HG02763 (cell line): ENCODE results near the gene HIGD1C.

Source experiments
- ATAC-seq: cut with Tn5 transposase; IDR thresholded peaks from one replicate; pipeline ENCODE4 v1.9.1; 2021; ENCODE audit warnings: mild to moderate bottlenecking, moderate library complexity; ENCODE audit not compliant: unreplicated experiment

The HIGD1C gene

DNA sequence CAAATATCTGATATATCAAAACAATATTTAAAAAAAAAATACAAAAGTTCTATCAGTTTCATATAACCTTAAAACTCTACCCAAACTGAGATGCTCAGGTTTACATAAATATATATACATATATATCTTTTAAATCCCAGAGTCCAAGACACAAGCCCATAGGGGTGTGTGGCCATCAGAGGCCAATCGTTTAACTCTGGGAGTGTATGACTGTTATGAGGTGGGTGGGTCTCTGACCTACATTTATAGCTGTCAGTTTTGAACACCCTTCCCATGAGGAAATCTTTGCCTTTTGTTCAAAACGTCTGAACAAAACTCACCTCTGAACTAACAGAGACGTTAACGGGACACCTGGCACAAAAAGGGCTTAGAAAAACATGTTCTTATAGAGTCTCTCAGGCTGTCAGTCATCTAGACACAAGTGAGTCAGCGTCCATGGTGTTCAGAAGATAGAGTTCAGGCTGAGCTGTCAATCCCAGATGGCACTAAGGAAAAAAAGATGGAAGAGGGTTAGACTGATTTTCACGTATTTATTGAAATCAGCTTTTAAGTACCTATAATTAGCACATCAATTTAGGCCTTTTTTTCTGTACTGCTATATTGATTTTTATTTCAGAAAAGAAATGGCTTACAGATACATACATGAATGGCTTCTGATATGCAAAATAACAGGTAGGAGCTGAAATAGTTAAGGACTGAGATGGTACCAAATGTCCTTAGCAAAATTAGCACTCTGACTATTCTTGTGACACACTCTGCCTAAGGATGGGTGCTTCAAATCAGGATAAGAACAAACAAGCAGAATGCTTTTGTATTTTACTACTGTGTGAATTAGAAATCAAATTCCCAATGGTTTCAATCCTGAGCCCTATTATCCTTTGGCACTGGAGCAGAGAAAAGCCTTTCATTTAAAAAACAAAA, 29.2 kb downstream of the HIGD1C start:
- no peak for ATAC-seq

GRCh38 chr12:50984586-50985298, 32.4 kb downstream of the HIGD1C start:
- ATAC-seq, result no peak

- ATAC-seq, result no peak
These were observed 33.0 kb downstream of the HIGD1C start for GRCh38 chr12:50985322-50985721.

- ATAC-seq, result no peak
These were observed 34.8 kb downstream of the HIGD1C start for GRCh38 chr12:50986966-50987737.

DNA sequence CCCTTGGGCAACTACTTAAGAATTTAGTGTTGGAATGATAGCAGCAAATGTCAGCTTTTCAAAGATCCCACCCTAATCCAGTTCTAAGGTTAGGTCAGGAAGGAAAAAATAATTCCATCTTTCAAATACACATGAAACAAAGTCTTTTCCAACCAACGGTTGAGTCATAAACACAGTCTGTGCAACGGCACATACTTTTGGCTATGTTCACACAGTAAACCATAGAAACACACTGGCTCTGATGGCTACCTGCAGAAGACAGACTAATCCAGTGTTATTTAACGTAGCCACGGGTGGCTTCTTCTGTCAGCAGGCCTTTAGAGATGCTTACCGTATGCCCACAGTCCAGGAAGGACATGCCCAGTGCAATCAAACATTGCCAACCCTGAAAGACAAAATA, 35.7 kb downstream of the HIGD1C start:
- ATAC-seq, result no peak

GRCh38 chr12:50988871-50989270, 36.5 kb downstream of the HIGD1C start:
- no peak for ATAC-seq

GRCh38 chr12:50990147-50990727, 37.9 kb downstream of the HIGD1C start:
- no peak for ATAC-seq

DNA sequence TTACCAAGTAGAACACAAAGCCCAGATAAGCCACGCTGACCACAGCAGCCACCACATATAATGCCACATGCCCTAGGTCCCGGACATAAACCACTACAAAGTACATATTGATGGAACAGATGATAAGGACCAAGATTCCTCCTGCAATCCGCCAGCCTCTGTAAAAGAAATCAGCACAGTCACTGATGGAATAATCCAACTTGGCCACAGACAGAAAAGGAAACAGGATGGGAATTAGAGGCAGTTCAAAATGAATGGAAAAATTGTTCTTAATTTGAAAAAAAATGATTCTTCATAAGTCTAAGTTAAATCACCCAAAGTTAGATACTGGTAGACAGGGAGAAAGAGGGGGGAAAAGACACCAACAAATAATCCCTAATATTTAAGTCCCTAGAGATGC, 38.4 kb downstream of the HIGD1C start:
- ATAC-seq, result no peak

DNA sequence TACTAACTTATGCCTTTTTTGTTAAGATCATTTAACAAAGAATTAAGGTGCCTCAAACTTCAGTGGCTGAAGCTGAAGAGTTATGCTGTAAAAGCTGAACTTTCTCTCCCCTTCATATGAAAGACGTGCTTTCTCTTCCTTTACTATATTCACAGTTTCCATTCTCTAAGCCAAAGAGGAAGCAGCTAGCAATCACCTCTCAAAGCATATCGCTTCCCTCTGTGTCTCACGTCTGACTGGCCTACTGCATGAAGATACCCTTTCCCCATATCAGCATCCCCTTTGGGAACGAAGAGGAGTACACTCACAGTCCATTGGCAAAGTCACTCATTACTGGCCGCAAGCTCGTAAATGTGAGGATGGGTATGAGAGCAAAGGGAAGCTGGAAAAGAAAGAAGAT, 38.9 kb downstream of the HIGD1C start:
- ATAC-seq, result no peak

GRCh38 chr12:50992819-50993218, 40.5 kb downstream of the HIGD1C start:
- no peak for ATAC-seq

- no peak for ATAC-seq
These were observed 46.7 kb downstream of the HIGD1C start for GRCh38 chr12:50999093-50999492.

DNA sequence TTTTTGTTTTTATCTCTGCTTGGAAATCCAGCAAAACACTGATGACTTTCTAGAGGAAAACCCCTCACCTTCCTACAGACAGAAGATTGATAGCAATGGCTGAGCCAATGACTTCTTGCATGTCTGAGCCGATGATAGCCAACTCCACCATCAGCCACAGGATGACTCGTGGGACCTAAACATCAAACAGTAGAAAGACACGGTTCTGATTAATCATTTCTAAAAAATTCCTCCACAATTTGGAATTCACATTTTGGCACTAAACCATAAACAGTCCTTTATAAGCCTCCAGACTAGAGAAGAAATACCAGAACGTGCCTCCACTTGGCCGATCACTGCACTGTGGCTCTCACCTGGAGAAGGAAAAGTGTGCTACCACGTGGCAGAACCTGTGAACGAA, 47.9 kb downstream of the HIGD1C start:
- no peak for ATAC-seq

DNA sequence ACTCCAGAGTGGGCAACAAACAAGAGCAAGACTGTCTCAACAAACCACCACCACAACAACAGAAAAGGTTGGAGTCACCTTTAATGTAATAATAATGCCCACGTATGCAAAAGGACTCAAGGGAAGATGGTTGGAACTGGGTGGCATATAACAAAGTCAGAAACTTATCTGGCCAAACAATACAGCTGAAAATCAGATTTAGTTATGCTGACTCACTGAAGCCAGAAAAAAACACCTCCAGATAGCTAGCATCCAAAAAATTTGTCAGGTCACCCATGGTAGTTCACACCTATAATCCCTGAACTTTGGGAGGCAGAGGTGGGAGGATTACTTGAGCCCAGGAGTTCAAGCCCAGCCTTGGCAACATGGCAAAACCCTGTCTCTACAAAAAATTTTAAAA, 49.5 kb downstream of the HIGD1C start:
- no peak for ATAC-seq

- no peak for ATAC-seq
These were observed 52.2 kb downstream of the HIGD1C start for GRCh38 chr12:51004504-51004903.

GRCh38 chr12:51005030-51005429, 52.7 kb downstream of the HIGD1C start:
- no peak for ATAC-seq

GRCh38 chr12:51005671-51006070, 53.3 kb downstream of the HIGD1C start:
- no peak for ATAC-seq

DNA sequence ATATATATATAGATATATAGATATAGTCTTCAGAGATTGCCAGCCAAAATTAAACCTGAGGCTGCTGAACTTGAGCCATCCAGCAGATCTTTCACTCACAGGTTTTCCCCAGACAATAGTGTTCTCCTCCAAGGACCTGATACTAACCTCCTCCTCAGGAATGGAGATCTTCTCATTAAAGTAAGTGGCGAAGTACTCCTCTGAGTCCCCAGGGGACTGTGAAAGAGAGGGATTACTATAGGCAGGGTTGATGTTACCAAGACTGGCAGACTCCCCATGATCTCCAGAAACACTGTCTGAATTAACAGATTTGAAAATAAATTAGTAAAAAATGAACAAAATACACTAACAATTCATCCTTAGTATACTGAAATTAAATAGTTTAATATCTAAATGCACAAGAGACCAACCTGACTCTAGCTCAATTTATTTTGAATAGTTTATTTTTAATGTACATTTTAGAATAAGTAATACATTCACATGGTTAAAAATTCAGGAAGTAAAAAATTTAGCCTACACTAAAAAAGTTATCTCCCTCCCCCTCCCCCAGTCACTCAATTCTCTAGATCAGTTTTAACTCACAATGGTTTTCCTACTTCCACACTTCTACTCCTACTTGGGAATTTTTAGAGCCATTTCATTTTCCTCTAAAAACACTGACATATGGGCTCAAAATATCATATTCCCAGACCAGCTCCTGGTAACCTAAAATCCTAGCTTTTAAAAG, 56.1 kb downstream of the HIGD1C start:
- no peak for ATAC-seq

DNA sequence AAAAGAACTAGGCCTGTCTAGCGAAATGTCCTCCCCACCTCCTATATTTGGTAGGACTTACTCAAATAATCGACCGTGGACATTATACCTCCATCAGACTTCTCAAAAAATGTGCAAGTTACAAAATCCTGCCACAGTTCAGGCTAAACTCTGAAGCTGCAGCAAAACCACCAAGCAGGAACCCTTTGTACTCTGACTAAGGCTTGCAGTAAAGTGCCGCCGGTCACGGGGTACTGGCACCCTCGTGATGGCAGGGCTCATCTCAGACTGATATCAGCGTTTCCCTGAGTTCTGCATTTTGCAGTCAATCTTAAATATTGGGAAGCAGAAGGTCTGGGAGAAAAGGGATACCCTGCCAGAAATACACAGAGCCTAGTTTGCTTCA, 56.7 kb downstream of the HIGD1C start:
- no peak for ATAC-seq

GRCh38 chr12:51011955-51012354, 59.6 kb downstream of the HIGD1C start:
- ATAC-seq, result no peak

GRCh38 chr12:51012570-51013236, 60.4 kb downstream of the HIGD1C start:
- no peak for ATAC-seq
